Measurements from ENCODE around the gene NHERF1.

GRCh38 chr17:74780443-74781238 is 32.2 kb downstream of the NHERF1 start:
- TF ChIP-seq CTCF (IDR thresholded peaks at IDR 0.05; ENCODE audit: low read depth, low read length) (peak; percentile 68), EZH2phosphoT487 (IDR thresholded peaks at IDR 0.05; ENCODE audit: low read depth) (no peak)
